HepG2 (cell line): Measurements from ENCODE around the gene PPP1CA. TPM values are rescaled to one million over a fixed set of nuclear protein-coding genes. Genes with fewer than 3 reads are reported as not detected.

Experiments used
- AGO2 ChIP-seq: fragments of 200-400 bp; formaldehyde crosslinking; optimal IDR thresholded peaks from 2 replicates; pipeline ENCODE3; 2017; ENCODE audit warnings: mild to moderate bottlenecking, low read depth, low read length, moderate library complexity
- BRF2 ChIP-seq: sonication (generic); formaldehyde crosslinking; IDR thresholded peaks from 2 replicates; pipeline ENCODE4 v1.8.1; 2022; ENCODE audit warnings: mild to moderate bottlenecking, missing genetic modification reagents
- CBFB ChIP-seq: sonication (generic); formaldehyde crosslinking; IDR thresholded peaks from 2 replicates; pipeline ENCODE4 v1.4.0; 2020; ENCODE audit warnings: missing genetic modification reagents
- HOMEZ ChIP-seq: IDR thresholded peaks from 2 replicates; pipeline ENCODE4 v1.6.1; 2016; ENCODE audit warnings: low read depth
- MYC ChIP-seq: sonication (generic); formaldehyde crosslinking; IDR thresholded peaks from 2 replicates; pipeline ENCODE4 v1.9.0; 2021; ENCODE audit warnings: missing genetic modification reagents, borderline replicate concordance
- NAIF1 ChIP-seq: sonication (generic); formaldehyde crosslinking; IDR thresholded peaks from 2 replicates; pipeline ENCODE4 v1.5.0; 2020; ENCODE audit warnings: mild to moderate bottlenecking, missing genetic modification reagents, borderline replicate concordance
- NCOA2 ChIP-seq: sonication (generic); formaldehyde crosslinking; IDR thresholded peaks from 2 replicates; pipeline ENCODE4 v1.8.0; 2022; ENCODE audit warnings: inconsistent platforms
- NPAS2 ChIP-seq: sonication (generic); formaldehyde crosslinking; IDR thresholded peaks from 2 replicates; pipeline ENCODE4 v1.8.0; 2022; ENCODE audit warnings: mild to moderate bottlenecking, missing genetic modification reagents, borderline replicate concordance
- REPIN1 ChIP-seq: sonication (generic); formaldehyde crosslinking; IDR thresholded peaks from 2 replicates; pipeline ENCODE4 v1.8.0; 2022; ENCODE audit warnings: missing genetic modification reagents, low read depth, mild to moderate bottlenecking, borderline replicate concordance
- REXO4 ChIP-seq: sonication (generic); formaldehyde crosslinking; IDR thresholded peaks from 2 replicates; pipeline ENCODE4 v1.8.0; 2022; ENCODE audit warnings: missing genetic modification reagents, mild to moderate bottlenecking, borderline replicate concordance
- SIN3A ChIP-seq: IDR thresholded peaks from 2 replicates; pipeline ENCODE4 v1.6.1; 2011; ENCODE audit warnings: low read depth, mild to moderate bottlenecking, control low read depth, low read length, borderline replicate concordance
- TAF15 ChIP-seq: fragments of 200-400 bp; formaldehyde crosslinking; IDR thresholded peaks from one replicate; pipeline ENCODE4 v1.6.1; 2018; ENCODE audit warnings: mild to moderate bottlenecking, low read depth, low read length; ENCODE audit not compliant: poor library complexity, severe bottlenecking
- TERF1 ChIP-seq: sonication (generic); formaldehyde crosslinking; IDR thresholded peaks from 2 replicates; pipeline ENCODE4 v1.8.0; 2022; ENCODE audit warnings: mild to moderate bottlenecking, missing genetic modification reagents, moderate library complexity
- UBTF ChIP-seq: sonication (generic); formaldehyde crosslinking; IDR thresholded peaks from 2 replicates; pipeline ENCODE4 v1.4.0; 2020; ENCODE audit warnings: mild to moderate bottlenecking, missing genetic modification reagents
- ZBTB20 ChIP-seq: sonication (generic); formaldehyde crosslinking; IDR thresholded peaks from 2 replicates; pipeline ENCODE4 v1.8.1; 2023; ENCODE audit warnings: missing genetic modification reagents, low read depth, mild to moderate bottlenecking, borderline replicate concordance
- ZBTB39 ChIP-seq: sonication (generic); formaldehyde crosslinking; IDR thresholded peaks from 2 replicates; pipeline ENCODE4 v1.5.0; 2020; ENCODE audit warnings: missing genetic modification reagents
- ZC3H13 ChIP-seq: sonication (generic); formaldehyde crosslinking; IDR thresholded peaks from 2 replicates; pipeline ENCODE4 v1.8.1; 2023; ENCODE audit warnings: mild to moderate bottlenecking, missing genetic modification reagents, moderate library complexity
- ZNF263 ChIP-seq: sonication (generic); formaldehyde crosslinking; IDR thresholded peaks from 2 replicates; pipeline ENCODE4 v1.4.0; 2020; ENCODE audit warnings: missing genetic modification reagents
- ZNF329 ChIP-seq: sonication (generic); formaldehyde crosslinking; IDR thresholded peaks from 2 replicates; pipeline ENCODE4 v1.9.0; 2021; ENCODE audit warnings: low read depth, mild to moderate bottlenecking, missing genetic modification reagents
- ZSCAN31 ChIP-seq: sonication (generic); formaldehyde crosslinking; IDR thresholded peaks from 2 replicates; pipeline ENCODE4 v1.5.0; 2020; ENCODE audit warnings: low read depth, mild to moderate bottlenecking, missing genetic modification reagents
- polyA plus RNA-seq, 8 experiments: library from polyadenylated mRNA; depleted of rRNA in 3 of 8; stranded (reverse) in 7 of 8; unstranded in 1 of 8; fragments of >200 nt; fragmentation: Illumina TruSeq in 4 of 8; extraction: Trizol in 4 of 8; gene quantifications; 2 replicates each; pipeline versions ENCODE4 v1.2.1 to v1.2.3, GENCODE V29; 2011 to 2016; ENCODE audit warnings: low read depth in 4 of 8, missing spikeins in 1 of 8, mixed read lengths in 1 of 8; ENCODE audit not compliant: insufficient read depth in 1 of 8
- total RNA-seq, 5 experiments: library from RNA; depleted of rRNA; stranded (reverse); fragments of >200 nt; fragmentation: Illumina TruSeq; extraction: Trizol; gene quantifications; 2 replicates each; pipeline ENCODE4 v1.2.3, GENCODE V29; 2016; ENCODE audit warnings: low read depth in 1 of 5

Gene PPP1CA
- total and polyA plus RNA-seq, 2 of the 13 experiments (the other 11 are each of a cell fraction or from before 2014, with no cell fraction given) = 149 to 170 TPM

- no peak for TF ChIP-seq UBTF (CRISPR knock-in tag)
- TF ChIP-seq ZBTB39 (CRISPR knock-in tag) = peak; percentile 13; the same call in 1 of the 2 replicates
- no peak for TF ChIP-seq BRF2 (CRISPR knock-in tag)
- no peak for TF ChIP-seq SIN3A
- TF ChIP-seq ZC3H13 (CRISPR knock-in tag) = 0 out of 2 replicates have a peak, but pooled peaks have one; percentile 37
- peak; percentile 18 for TF ChIP-seq AGO2
- no peak for TF ChIP-seq NCOA2 (CRISPR knock-in tag)
- no peak for TF ChIP-seq REPIN1 (CRISPR knock-in tag)
- no peak for TF ChIP-seq NAIF1 (CRISPR knock-in tag)
- peak; percentile 28; the same call in 1 of the 2 replicates for TF ChIP-seq ZBTB20 (CRISPR knock-in tag)
- TF ChIP-seq ZNF329 = 0 out of 2 replicates have a peak, but pooled peaks have one; percentile 18
- no peak for TF ChIP-seq HOMEZ (CRISPR knock-in tag)
- TF ChIP-seq TERF1 = 0 out of 2 replicates have a peak, but pooled peaks have one; percentile 64
- TF ChIP-seq ZSCAN31 = no peak
- 0 out of 2 replicates have a peak, but pooled peaks have one; percentile 22 for TF ChIP-seq ZNF263 (CRISPR knock-in tag)
- TF ChIP-seq CBFB (CRISPR knock-in tag) = 0 out of 2 replicates have a peak, but pooled peaks have one; percentile 11
- TF ChIP-seq NPAS2 (CRISPR knock-in tag) = no peak
- TF ChIP-seq TAF15 = no peak
- TF ChIP-seq REXO4 (CRISPR knock-in tag) = peak; percentile 66; the same call in 1 of the 2 replicates
- TF ChIP-seq MYC (CRISPR knock-in tag) = no peak
- TF ChIP-seq, all 625 proteins: peak for 17
Observed at GRCh38 chr11:67352546-67353316, 48.9 kb downstream of the PPP1CA start (continued).
